ENCODE results near the gene TMC7. TPM values are rescaled to one million over a fixed set of nuclear protein-coding genes. Genes with fewer than 3 reads are reported as not detected.

The TMC7 gene
- total RNA-seq, 1 experiment from 2014 or later = 2.8 TPM

GRCh38 chr16:19029980-19030379 lies 46.2 kb downstream of the TMC7 start:
- no peak for DNase-seq (ENCODE audit: low read depth)

GRCh38 chr16:19031738-19032137 lies 48.0 kb downstream of the TMC7 start:
- no peak for DNase-seq (ENCODE audit: low read depth)

DNA sequence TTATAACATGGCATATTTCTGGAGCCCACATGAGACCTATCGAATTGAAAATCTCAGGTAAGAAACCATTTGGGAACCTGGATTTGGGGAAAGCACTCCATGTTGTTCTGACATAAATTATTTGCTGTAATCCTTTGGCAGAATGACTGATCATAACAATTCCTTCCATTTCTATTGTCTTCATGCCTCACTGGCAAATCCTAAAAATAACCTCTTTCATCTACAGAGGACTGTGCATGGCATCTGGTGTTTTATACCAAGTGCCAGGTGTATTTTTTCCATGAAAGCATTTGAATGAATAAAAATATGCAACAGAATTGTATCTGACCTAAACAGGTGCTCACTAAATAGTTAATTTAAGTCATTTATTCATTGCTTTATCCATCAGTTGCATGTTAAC lies 50.0 kb downstream of the TMC7 start:
- DNase-seq (ENCODE audit: low read depth) = no peak

- no peak for DNase-seq (ENCODE audit: low read depth)
These were observed 56.7 kb downstream of the TMC7 start for GRCh38 chr16:19040400-19040799.

GRCh38 chr16:19044769-19045168 lies 61.0 kb downstream of the TMC7 start:
- no peak for DNase-seq (ENCODE audit: low read depth)

- no peak for DNase-seq (ENCODE audit: low read depth)
These were observed 62.3 kb downstream of the TMC7 start for GRCh38 chr16:19046062-19046461.

DNA sequence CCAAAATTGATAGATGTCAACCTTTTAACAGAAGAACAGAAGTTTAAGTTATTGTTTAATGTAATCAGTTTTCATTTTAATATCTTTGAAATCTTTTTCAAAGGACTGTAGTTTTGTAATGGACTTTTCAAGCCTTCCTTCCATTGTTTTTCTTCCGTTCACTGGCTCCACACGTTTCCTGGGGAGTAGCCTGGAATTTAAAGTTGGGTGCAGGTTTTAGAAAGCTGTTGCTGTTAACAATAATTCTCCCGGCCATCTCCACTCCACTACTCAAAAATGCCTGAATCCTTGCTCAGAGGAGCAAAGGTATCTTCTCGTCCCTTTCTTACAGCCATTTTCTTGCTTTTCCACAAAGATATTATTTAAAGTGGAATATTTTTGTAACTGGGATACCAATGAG lies 79.0 kb downstream of the TMC7 start:
- no peak for DNase-seq (ENCODE audit: low read depth)

DNA sequence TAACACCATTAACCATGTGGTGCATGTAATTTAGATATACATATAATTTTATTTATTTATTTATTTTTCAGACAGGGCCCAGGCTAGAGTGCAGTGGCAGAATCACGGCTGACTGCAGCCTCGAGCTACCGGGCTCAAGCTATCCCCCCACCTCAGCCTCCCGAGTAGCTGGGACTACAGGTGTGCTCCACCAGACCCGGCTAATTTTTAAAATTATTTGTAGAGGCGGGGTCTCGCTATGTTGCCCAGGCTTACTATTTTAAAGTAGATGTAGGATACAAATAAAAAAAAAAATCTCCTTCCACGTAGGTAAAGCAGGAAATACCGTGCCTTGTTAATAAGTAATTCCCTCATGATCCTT lies 83.2 kb downstream of the TMC7 start:
- DNase-seq (ENCODE audit: low read depth) = no peak

DNA sequence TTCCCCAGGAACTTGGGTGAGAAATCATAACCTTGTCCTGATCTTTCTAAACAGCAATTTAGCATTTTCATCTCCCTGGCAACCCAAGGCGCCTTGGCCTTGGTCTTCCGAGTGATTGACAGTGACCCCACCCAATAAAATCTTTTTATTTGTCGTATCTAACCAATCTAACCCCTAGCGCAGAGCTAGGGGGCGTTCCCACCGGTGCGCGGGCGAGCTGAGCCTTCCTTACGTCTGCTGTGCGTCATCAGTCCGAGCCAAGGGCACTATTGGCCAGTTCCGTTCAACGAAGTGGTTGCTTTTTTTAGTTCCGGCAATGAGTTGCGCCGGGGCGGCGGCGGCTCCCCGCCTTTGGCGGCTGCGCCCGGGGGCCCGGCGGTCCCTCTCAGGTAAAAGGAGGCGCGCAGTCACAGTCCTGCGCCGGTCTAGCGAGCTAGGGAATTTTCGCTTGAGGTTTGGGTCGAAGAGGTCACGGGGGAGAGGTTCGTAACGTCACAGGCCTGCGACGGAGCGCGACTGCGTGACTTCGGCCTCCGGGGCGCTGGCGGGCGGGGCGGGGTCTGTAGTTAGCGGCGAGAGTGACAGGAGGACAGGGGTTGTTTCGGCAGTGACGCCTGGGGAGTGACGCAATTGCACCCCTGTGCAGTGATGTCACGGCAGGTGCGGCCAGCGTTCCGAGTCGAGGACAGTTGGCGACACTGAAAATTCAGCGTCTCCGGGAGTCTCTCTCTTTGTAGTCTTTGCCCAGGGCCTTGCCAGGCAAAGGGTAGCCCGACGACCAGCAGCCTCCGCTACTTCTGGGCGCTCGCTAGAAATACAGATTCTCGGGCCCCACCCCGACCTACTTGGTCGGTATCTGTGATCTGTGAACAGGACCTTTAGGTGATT lies 83.9 kb downstream of the TMC7 start, which contains the start of gene COQ7:
COQ7 (plus strand) TSS at position 266 of the 888 bp plus-strand sequence; CDS start at position 317, 51 bp downstream.
- DNase-seq (ENCODE audit: low read depth) = peak; percentile 100

DNA sequence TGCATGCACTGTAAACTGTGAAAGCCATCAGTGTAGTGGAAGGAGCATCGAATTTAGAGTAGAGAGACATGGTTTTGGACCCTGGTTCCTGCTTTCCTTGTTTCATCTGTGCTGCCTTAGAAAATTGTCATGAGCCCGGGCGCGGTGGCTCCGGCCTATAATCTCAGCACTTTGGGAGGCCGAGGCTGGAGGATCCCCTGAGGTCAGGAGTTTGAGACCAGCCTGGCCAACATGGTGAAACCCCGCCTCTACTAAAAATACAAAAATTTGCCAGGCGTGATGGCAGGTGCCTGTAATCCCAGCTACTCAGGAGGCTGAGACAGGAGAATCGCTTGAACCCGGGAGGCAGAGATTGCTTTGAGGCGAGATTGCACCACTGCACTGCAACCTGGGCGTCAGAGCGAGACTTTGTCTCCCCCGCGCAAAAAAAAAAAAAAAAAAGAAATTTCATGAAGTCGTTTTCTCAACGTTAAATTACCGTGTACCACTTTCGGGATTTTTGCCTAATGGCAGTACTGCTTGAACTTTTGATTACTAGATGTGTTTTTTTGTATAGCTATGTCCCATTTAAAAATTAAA lies 84.6 kb downstream of the TMC7 start:
- DNase-seq (ENCODE audit: low read depth) = no peak

- peak; percentile 58 for DNase-seq (ENCODE audit: low read depth)
These were observed 88.4 kb downstream of the TMC7 start for GRCh38 chr16:19071811-19072777.

DNA sequence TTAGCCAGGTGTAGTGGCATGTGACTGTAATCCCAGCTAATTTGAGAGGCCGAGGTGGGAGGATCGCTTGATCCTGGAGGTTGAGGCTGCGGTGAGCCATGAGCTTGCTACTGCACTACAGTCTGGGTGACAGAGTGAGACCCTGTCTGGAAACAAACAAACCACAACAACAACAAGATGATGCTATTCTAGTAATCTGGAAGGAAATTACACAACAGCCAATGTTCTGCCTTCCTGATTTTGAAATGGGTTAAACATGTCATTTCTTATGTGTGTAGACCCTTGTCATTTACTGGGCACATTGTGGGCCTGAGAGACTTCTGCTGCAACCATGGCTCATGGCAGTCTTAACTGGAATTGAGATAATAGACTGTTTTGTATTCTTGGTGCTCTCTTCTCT lies 89.6 kb downstream of the TMC7 start:
- no peak for DNase-seq (ENCODE audit: low read depth)

DNA sequence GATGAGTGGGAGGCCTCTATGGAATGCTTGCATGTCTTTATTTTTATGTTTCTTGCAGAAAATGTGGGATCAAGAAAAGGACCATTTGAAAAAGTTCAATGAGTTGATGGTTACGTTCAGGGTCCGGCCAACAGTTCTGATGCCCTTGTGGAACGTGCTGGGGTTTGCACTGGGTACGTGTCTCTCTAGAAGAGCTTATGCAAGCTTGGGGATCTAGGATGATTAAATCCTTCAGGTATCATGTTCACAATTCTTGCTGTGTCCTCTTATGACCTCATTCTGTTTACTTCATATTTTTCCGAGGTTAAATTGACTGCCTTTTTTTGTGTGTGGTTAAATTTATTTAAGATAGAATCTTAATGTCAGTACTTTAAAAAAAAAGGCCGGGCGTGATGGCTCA lies 90.1 kb downstream of the TMC7 start:
- DNase-seq (ENCODE audit: low read depth) = no peak

- no peak for DNase-seq (ENCODE audit: low read depth)
These were observed 91.8 kb downstream of the TMC7 start for GRCh38 chr16:19075511-19075910.

DNA sequence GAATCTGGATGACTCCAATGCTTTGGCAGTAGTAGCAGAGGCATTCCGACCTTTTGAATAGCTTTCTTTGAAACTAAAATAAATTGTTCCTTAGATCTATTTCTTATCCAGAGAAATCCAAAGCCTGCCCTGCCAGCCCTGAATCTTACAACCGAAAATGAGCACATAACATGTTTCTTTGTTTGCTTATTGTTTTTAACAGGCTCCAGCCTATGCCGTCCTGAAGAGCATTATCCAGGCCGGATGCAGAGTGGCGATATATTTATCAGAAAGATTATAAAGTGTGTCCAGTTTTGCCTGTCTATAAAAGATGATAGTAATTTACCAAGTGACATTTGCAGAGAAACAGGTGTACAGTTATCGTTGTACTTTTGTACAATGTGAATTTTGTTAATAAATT lies 94.1 kb downstream of the TMC7 start:
- DNase-seq (ENCODE audit: low read depth) = no peak

DNA sequence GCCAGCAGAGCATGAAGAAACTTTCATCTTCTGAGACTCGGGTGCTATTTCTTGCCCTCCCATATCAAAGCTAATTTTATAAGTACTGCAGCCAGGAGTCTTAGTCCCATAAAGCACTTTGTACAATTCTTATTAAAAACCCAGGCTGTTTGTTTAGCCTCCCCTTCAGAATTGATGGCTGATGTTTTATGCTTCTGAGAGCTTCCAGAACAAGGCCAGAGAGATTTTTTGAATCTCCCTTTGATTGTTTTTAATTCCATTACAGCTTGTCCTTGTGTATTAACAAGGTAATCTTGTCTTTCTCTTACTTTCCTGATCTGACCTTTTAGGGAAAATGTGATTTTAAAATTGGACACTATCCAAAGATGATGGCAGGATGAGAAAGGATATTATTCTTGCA lies 99.9 kb downstream of the TMC7 start:
- DNase-seq (ENCODE audit: low read depth) = no peak

- no peak for DNase-seq (ENCODE audit: low read depth)
These were observed 100.4 kb downstream of the TMC7 start for GRCh38 chr16:19084139-19084538.

DNA sequence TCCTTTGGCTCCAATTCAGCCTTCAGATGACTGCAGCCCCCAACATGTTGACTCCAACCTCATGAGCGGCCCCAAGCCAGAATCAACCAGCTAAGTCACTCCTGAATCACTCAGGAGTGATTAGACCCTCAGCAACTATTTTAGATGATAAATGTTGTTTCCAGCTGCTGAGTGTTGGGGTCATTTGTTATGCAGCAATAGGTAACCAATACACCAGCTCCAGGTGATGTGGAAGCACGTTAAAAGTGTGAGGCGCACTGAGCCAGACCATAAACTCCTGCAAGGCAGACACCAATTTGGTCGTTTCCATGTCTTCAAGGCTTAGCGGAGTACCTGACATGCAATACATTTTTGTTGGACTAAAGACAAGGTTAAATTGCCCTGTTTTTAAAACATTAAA lies 101.1 kb downstream of the TMC7 start:
- DNase-seq (ENCODE audit: low read depth) = no peak

GRCh38 chr16:19085679-19086200 lies 102.0 kb downstream of the TMC7 start:
- peak; percentile 36 for DNase-seq (ENCODE audit: low read depth)

- peak; percentile 85 for DNase-seq (ENCODE audit: low read depth)
These were observed 102.8 kb downstream of the TMC7 start for GRCh38 chr16:19086322-19087199.

Measured in LHCN-M2 (cell line).